ENCODE measurements around the gene PPP1R2C.

PPP1R2C gene

DNA sequence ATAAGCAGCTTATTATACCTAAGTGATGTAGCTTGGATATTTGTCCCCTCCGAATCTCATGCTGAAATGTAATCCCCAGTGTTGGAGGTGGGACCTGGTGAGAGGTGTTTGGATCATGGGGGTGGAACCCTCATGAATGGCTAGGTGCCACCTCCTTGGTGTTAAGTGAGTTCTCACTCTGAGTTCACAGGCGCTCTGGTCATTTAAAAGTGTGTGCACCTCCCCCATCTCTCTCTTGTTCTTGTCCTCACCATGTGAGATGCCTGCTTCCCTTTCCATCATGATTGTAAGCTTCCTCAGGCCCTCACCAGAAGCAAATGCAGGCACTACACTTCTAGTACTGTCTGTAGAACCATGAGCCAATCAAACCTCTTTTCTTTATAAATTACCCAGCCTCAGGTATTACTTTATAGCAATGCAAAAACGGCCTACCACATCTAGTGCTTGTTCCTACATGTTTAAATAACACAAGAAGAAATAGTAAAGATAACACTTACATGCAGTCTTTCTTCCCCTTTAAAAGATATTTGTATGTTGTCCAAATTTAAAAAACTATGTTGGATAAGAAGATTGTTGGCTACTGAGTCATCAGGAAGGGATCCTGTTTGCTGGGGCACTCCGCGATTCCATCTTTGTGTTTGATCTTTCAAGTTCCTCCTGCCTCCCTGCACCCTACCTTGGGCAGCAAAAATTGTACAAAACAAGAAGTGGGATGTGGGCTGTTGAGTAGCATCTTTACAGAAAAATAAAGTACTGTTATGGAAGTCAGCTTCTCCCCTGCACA lies 29.7 kb downstream of the PPP1R2C start:
- Histone ChIP-seq H2AFZ (ENCODE audit: low read length) (no peak overlapping the region), H3K4me2 (ENCODE audit: low read depth, low read length, poor library complexity, severe bottlenecking) (no peak overlapping the region), H3K36me3 (ENCODE audit: insufficient read depth, low read length) (no peaks in the 10 kb centered on the region), H3K79me2 (ENCODE audit: insufficient read depth, low read length) (no peaks in the 10 kb centered on the region), H3K9me3 (ENCODE audit: insufficient read depth, low read depth, low read length) (no peaks in the 10 kb centered on the region), H3K9ac (ENCODE audit: low read depth, low read length, poor library complexity, severe bottlenecking) (no peak overlapping the region), H4K20me1 (ENCODE audit: insufficient read depth, low read length, poor library complexity, severe bottlenecking) (no peaks in the 10 kb centered on the region), H3K9me2 (replicated peaks; ENCODE audit: low read depth, low read length) (no peaks in the 10 kb centered on the region), H3F3A (ENCODE audit: low read depth) (no peaks in the 10 kb centered on the region), H3K27me3 (ENCODE audit: insufficient read depth, low read length, poor library complexity, severe bottlenecking) (no peaks in the 10 kb centered on the region), H3K4me3 (ENCODE audit: low read length, poor library complexity, severe bottlenecking) (no peak overlapping the region), H3K4me1 (ENCODE audit: insufficient read depth, low read length, poor library complexity, severe bottlenecking) (no peaks in the 10 kb centered on the region)
- TF ChIP-seq EZH2phosphoT487 (IDR thresholded peaks at IDR 0.05; ENCODE audit: borderline replicate concordance) = no peak
- TF ChIP-seq, protein P1, sequence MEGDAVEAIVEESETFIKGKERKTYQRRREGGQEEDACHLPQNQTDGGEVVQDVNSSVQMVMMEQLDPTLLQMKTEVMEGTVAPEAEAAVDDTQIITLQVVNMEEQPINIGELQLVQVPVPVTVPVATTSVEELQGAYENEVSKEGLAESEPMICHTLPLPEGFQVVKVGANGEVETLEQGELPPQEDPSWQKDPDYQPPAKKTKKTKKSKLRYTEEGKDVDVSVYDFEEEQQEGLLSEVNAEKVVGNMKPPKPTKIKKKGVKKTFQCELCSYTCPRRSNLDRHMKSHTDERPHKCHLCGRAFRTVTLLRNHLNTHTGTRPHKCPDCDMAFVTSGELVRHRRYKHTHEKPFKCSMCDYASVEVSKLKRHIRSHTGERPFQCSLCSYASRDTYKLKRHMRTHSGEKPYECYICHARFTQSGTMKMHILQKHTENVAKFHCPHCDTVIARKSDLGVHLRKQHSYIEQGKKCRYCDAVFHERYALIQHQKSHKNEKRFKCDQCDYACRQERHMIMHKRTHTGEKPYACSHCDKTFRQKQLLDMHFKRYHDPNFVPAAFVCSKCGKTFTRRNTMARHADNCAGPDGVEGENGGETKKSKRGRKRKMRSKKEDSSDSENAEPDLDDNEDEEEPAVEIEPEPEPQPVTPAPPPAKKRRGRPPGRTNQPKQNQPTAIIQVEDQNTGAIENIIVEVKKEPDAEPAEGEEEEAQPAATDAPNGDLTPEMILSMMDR (conservative IDR thresholded peaks at IDR 0.05; ENCODE audit: low read length) = no peak

DNA sequence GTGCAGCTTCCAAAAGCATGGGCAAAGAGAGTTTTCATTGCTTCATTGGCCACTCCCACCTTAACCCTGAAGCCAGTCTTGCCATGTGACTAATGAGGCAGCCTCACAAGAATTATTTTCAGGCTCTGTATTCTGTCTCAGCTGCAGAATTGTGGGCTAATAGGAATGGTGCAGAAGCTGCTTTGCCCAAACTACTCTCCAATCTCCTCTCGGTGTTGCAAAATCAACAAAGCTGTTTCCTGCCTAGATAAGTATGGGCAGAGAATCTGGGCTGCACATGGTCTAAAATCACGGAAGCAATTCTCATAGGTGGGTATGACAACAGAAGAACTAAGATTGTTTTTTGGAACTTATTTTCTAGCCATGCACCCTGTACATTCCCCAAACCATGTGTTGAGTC lies 31.4 kb downstream of the PPP1R2C start:
- no peak overlapping the region for H2AFZ ChIP-seq (ENCODE audit: low read length)

GRCh38 chrX:42740456-42740855 lies 37.5 kb downstream of the PPP1R2C start:
- H3K4me1 ChIP-seq (ENCODE audit: insufficient read depth, low read length, poor library complexity, severe bottlenecking) = peaks cover 7% of the 10 kb centered on the region
- H3K9me2 ChIP-seq (replicated peaks; ENCODE audit: low read depth, low read length) = no peaks in the 10 kb centered on the region
- H3K27me3 ChIP-seq (ENCODE audit: insufficient read depth, low read length, poor library complexity, severe bottlenecking) = no peaks in the 10 kb centered on the region

More for the DNA sequence above, 31.4 kb downstream of the PPP1R2C start:
- no peaks in the 10 kb centered on the region for H3K9me3 ChIP-seq (ENCODE audit: insufficient read depth, low read depth, low read length)
- H3K4me3 ChIP-seq (ENCODE audit: low read length, poor library complexity, severe bottlenecking) = no peak overlapping the region
- H3K4me1 ChIP-seq (ENCODE audit: insufficient read depth, low read length, poor library complexity, severe bottlenecking) = no peaks in the 10 kb centered on the region
- H3K9ac ChIP-seq (ENCODE audit: low read depth, low read length, poor library complexity, severe bottlenecking) = no peak overlapping the region
- H3K36me3 ChIP-seq (ENCODE audit: insufficient read depth, low read length) = no peaks in the 10 kb centered on the region
- no peak overlapping the region for H3K4me2 ChIP-seq (ENCODE audit: low read depth, low read length, poor library complexity, severe bottlenecking)
- no peaks in the 10 kb centered on the region for H3K79me2 ChIP-seq (ENCODE audit: insufficient read depth, low read length)
- no peaks in the 10 kb centered on the region for H3F3A ChIP-seq (ENCODE audit: low read depth)
- H3K27me3 ChIP-seq (ENCODE audit: insufficient read depth, low read length, poor library complexity, severe bottlenecking) = no peaks in the 10 kb centered on the region
- no peak for TF ChIP-seq EZH2phosphoT487 (IDR thresholded peaks at IDR 0.05; ENCODE audit: borderline replicate concordance)
- TF ChIP-seq, protein P1 (conservative IDR thresholded peaks at IDR 0.05; ENCODE audit: low read length) = no peak
- no peaks in the 10 kb centered on the region for H4K20me1 ChIP-seq (ENCODE audit: insufficient read depth, low read length, poor library complexity, severe bottlenecking)
- H3K9me2 ChIP-seq (replicated peaks; ENCODE audit: low read depth, low read length) = no peaks in the 10 kb centered on the region

More at GRCh38 chrX:42740456-42740855, 37.5 kb downstream of the PPP1R2C start:
- H3K9me3 ChIP-seq (ENCODE audit: insufficient read depth, low read depth, low read length) = no peaks in the 10 kb centered on the region
- H3F3A ChIP-seq (ENCODE audit: low read depth) = no peaks in the 10 kb centered on the region
- H4K20me1 ChIP-seq (ENCODE audit: insufficient read depth, low read length, poor library complexity, severe bottlenecking) = no peaks in the 10 kb centered on the region
- H3K36me3 ChIP-seq (ENCODE audit: insufficient read depth, low read length) = no peaks in the 10 kb centered on the region
- H3K79me2 ChIP-seq (ENCODE audit: insufficient read depth, low read length) = no peaks in the 10 kb centered on the region
- no peak overlapping the region for H3K4me2 ChIP-seq (ENCODE audit: low read depth, low read length, poor library complexity, severe bottlenecking)
- H3K9ac ChIP-seq (ENCODE audit: low read depth, low read length, poor library complexity, severe bottlenecking) = no peak overlapping the region
- H2AFZ ChIP-seq (ENCODE audit: low read length) = no peak overlapping the region
- TF ChIP-seq, protein P1 (conservative IDR thresholded peaks at IDR 0.05; ENCODE audit: low read length) = no peak
- TF ChIP-seq EZH2phosphoT487 (IDR thresholded peaks at IDR 0.05; ENCODE audit: borderline replicate concordance) = no peak
- no peak overlapping the region for H3K4me3 ChIP-seq (ENCODE audit: low read length, poor library complexity, severe bottlenecking)
